ENCODE data around the gene LGALS4. TPM values are rescaled to one million over a fixed set of nuclear protein-coding genes. Genes with fewer than 3 reads are reported as not detected.

The LGALS4 gene
- total and polyA plus RNA-seq, 10 donors: 1.1 to 9.6 (median 3.1) TPM

GRCh38 chr19:38853214-38853613, 40.5 kb upstream of the LGALS4 start:
- DNase-seq: no peak
- Histone ChIP-seq H3K9me3 (no peaks in the 10 kb centered on the region), H3K4me3 (peak overlapping the region in 4 of 8 donors; percentile 61 to 91 (median 66)), H3K27ac (peak overlapping the region; percentile 95 to 100 (median 99)), H3K4me1 (peaks cover 12 to 66% (median 50%) of the 10 kb centered on the region in 6 donors), H3K27me3 (replicated peaks in 1 of 7) (no peaks in the 10 kb centered on the region), H3K36me3 (peaks cover 0 to 6% (median 2%) of the 10 kb centered on the region in 6 donors)
- WGBS, 5 donors: 86 to 92% (median 92%) methylated on average over 17 of the region's 17 CpGs
- intact Hi-C loops (cut with DNase I; ENCODE audit: low total_unique reads): no loop called here
- TF ChIP-seq POLR2AphosphoS5 (IDR thresholded peaks at IDR 0.05): no peak

- intact Hi-C loops (cut with DNase I; ENCODE audit: low total_unique reads): no loop called here
- Histone ChIP-seq H3K4me3 (peak overlapping the region; percentile 54 to 91 (median 60)), H3K27ac (peak overlapping the region; percentile 95 to 100 (median 99)), H3K27me3 (replicated peaks in 1 of 7) (no peaks in the 10 kb centered on the region), H3K9me3 (no peaks in the 10 kb centered on the region), H3K4me1 (peaks cover 15 to 66% (median 50%) of the 10 kb centered on the region in 6 donors), H3K36me3 (peaks cover 0 to 14% (median 4%) of the 10 kb centered on the region in 6 donors)
- TF ChIP-seq, protein P1, sequence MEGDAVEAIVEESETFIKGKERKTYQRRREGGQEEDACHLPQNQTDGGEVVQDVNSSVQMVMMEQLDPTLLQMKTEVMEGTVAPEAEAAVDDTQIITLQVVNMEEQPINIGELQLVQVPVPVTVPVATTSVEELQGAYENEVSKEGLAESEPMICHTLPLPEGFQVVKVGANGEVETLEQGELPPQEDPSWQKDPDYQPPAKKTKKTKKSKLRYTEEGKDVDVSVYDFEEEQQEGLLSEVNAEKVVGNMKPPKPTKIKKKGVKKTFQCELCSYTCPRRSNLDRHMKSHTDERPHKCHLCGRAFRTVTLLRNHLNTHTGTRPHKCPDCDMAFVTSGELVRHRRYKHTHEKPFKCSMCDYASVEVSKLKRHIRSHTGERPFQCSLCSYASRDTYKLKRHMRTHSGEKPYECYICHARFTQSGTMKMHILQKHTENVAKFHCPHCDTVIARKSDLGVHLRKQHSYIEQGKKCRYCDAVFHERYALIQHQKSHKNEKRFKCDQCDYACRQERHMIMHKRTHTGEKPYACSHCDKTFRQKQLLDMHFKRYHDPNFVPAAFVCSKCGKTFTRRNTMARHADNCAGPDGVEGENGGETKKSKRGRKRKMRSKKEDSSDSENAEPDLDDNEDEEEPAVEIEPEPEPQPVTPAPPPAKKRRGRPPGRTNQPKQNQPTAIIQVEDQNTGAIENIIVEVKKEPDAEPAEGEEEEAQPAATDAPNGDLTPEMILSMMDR (IDR thresholded peaks at IDR 0.05 in 8 of 11, conservative IDR thresholded peaks at IDR 0.05 in 3 of 11): no peak
- TF ChIP-seq POLR2A (IDR thresholded peaks at IDR 0.05) (peak in 1 of 3 donors; percentile 7), POLR2AphosphoS5 (IDR thresholded peaks at IDR 0.05) (peak; percentile 23 to 84 (median 79))
- peak; percentile 93 for DNase-seq
- 0 to 5% (median 2%) methylated on average over 35 to 52 of the region's 52 CpGs for WGBS, 5 donors
Observed at GRCh38 chr19:38852231-38853044, 39.7 kb upstream of the LGALS4 start.

DNA sequence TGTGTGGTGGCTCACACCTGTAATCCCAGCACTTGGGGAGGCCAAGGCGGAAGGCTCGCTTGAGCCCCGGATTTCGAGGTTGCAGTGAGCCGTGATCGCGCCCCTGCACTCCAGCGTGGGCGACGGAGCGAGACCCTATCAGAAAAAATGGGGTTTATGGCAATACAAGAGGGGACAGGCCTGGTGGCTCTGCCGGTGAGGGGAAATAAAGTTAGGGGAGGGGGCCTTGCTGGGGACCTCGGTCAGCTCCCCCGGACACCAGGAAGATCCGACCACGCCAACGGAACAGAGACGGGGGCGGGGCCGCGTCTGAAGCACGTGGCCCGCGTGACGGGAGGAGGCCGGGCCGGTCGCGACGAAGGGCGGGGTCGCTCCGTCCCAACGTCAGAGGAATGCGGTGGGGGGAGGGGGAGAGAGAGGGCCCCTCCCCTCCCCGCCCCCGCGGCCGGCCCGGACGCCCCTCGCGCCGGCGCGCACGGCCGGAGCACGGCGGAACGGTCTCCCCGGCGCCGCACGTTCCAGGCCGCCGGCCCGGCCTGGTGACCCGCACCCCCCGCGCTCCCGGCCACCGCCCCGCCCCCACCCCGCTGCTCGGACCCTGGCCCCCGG, 39.0 kb upstream of the LGALS4 start:
- 0 to 2% (median 1%) methylated on average over 27 to 67 of the region's 67 CpGs for WGBS, 5 donors
- peaks cover 20 to 66% (median 51%) of the 10 kb centered on the region in 6 donors for H3K4me1 ChIP-seq
- peaks cover 0 to 21% (median 11%) of the 10 kb centered on the region in 6 donors for H3K36me3 ChIP-seq
- peak; percentile 98 for DNase-seq
- intact Hi-C loops (cut with DNase I; ENCODE audit: low total_unique reads): no loop called here
- no peaks in the 10 kb centered on the region for H3K9me3 ChIP-seq
- peak overlapping the region; percentile 95 to 100 (median 99) for H3K27ac ChIP-seq
- peak overlapping the region; percentile 54 to 91 (median 60) for H3K4me3 ChIP-seq
- H3K27me3 ChIP-seq (replicated peaks in 1 of 7): no peaks in the 10 kb centered on the region
- TF ChIP-seq POLR2AphosphoS5 (IDR thresholded peaks at IDR 0.05): peak; percentile 95 to 97 (median 96)
- TF ChIP-seq, protein P1 (IDR thresholded peaks at IDR 0.05 in 8 of 11, conservative IDR thresholded peaks at IDR 0.05 in 3 of 11): peak in 1 of 11 experiments; percentile 11
- peak in 2 of 3 donors; percentile 64 to 85 for TF ChIP-seq POLR2A (IDR thresholded peaks at IDR 0.05)

GRCh38 chr19:38850976-38851621, 38.4 kb upstream of the LGALS4 start:
- no peak for TF ChIP-seq POLR2A (IDR thresholded peaks at IDR 0.05)
- no peak for TF ChIP-seq POLR2AphosphoS5 (IDR thresholded peaks at IDR 0.05)
- TF ChIP-seq, protein P1 (IDR thresholded peaks at IDR 0.05 in 8 of 11, conservative IDR thresholded peaks at IDR 0.05 in 3 of 11): no peak
- DNase-seq: peak; percentile 92
- H3K4me1 ChIP-seq: peaks cover 24 to 66% (median 53%) of the 10 kb centered on the region in 6 donors
- intact Hi-C loops (cut with DNase I; ENCODE audit: low total_unique reads): no loop called here
- 0 to 3% (median 1%) methylated on average over 34 to 40 of the region's 40 CpGs for WGBS, 5 donors
- no peaks in the 10 kb centered on the region for H3K9me3 ChIP-seq
- no peaks in the 10 kb centered on the region for H3K27me3 ChIP-seq (replicated peaks in 1 of 7)
- peaks cover 0 to 27% (median 18%) of the 10 kb centered on the region in 6 donors for H3K36me3 ChIP-seq
- H3K27ac ChIP-seq: peak overlapping the region; percentile 73 to 100 (median 99)
- H3K4me3 ChIP-seq: peak overlapping the region; percentile 21 to 91 (median 60)

Measured in spleen (tissue), 11 donors.